T-helper 2 cell (primary cell): ENCODE results near the gene ADSS1.

ENCODE experiments used
- DNase-seq, 5 experiments: peaks; one replicate each; pipeline versions ENCODE4 v3.0.0 to v3.0.0-alpha.2; 2012 to 2022

The ADSS1 gene

GRCh38 chr14:104687601-104688504 lies 36.2 kb upstream of the ADSS1 start:
- no peak for DNase-seq

- no peak for DNase-seq
Measured at GRCh38 chr14:104688505-104689108, 35.4 kb upstream of the ADSS1 start.

GRCh38 chr14:104689109-104689880 lies 34.7 kb upstream of the ADSS1 start, which contains the start of gene INF2:
INF2 (plus strand) TSS chr14:104689618; CDS start chr14:104701366, 11,748 bp downstream.
- peak in 3 of 5 experiments; percentile 45 to 76 (median 48) for DNase-seq

GRCh38 chr14:104689881-104690711 lies 33.9 kb upstream of the ADSS1 start:
- DNase-seq, result peak in 1 of 5 experiments; percentile 25

GRCh38 chr14:104690861-104691455 lies 33.1 kb upstream of the ADSS1 start:
- DNase-seq, result no peak

GRCh38 chr14:104691546-104692260 lies 32.3 kb upstream of the ADSS1 start:
- DNase-seq, result no peak

- no peak for DNase-seq
Measured at GRCh38 chr14:104692261-104692938, 31.6 kb upstream of the ADSS1 start.

- DNase-seq, result no peak
Measured at GRCh38 chr14:104692939-104693315, 31.1 kb upstream of the ADSS1 start.

- DNase-seq, result no peak
Measured at GRCh38 chr14:104693482-104694431, 30.3 kb upstream of the ADSS1 start.

GRCh38 chr14:104694475-104694950 lies 29.5 kb upstream of the ADSS1 start:
- no peak for DNase-seq

- peak in 2 of 5 experiments; percentile 29 to 79 for DNase-seq
Measured at GRCh38 chr14:104694991-104695659, 28.9 kb upstream of the ADSS1 start.

- no peak for DNase-seq
Measured at GRCh38 chr14:104695660-104696000, 28.4 kb upstream of the ADSS1 start.

- DNase-seq, result no peak
Measured at GRCh38 chr14:104696671-104697316, 27.2 kb upstream of the ADSS1 start.

- no peak for DNase-seq
Measured at GRCh38 chr14:104697317-104697703, 26.7 kb upstream of the ADSS1 start.

GRCh38 chr14:104697892-104698583 lies 26.0 kb upstream of the ADSS1 start:
- DNase-seq, result no peak

GRCh38 chr14:104698688-104699425 lies 25.2 kb upstream of the ADSS1 start:
- DNase-seq, result no peak

GRCh38 chr14:104699426-104699748 lies 24.6 kb upstream of the ADSS1 start:
- no peak for DNase-seq
